HEK293 (cell line): ENCODE data around the gene SUSD4.

ENCODE experiments used
- CTCF ChIA-PET: fragments of 350-600 bp; formaldehyde crosslinking; extraction: SDS; loops from one replicate; lab custom pipeline; 2021; ENCODE audit warnings: antibody characterized with exemption; lab: Yijun Ruan, JAX
- POLR2A ChIA-PET: fragments of 300-600 bp; formaldehyde crosslinking; extraction: SDS; loops from one replicate; lab custom pipeline; 2020; ENCODE audit warnings: antibody characterized with exemption, inconsistent platforms; lab: Yijun Ruan, JAX
- H3K27ac ChIP-seq: fragments of 200-500 bp; sonication (Bioruptor generic); 2 replicates; pipeline ENCODE4 v1.5.1; 2014; ENCODE audit warnings: low read depth, low read length, control low read depth, inconsistent platforms; ENCODE audit errors: extremely low read depth
- H3K36me3 ChIP-seq, 2 experiments: fragments of 200-500 bp in 1 of 2; sonication (Bioruptor generic) in 1 of 2; 1 replicate in 1 of 2; 2 replicates in 1 of 2; pipeline ENCODE4 v1.5.1; 2014 to 2017; ENCODE audit warnings: inconsistent platforms in 2 of 2, low read length in 2 of 2; ENCODE audit not compliant: control insufficient read depth in 2 of 2, insufficient read depth in 1 of 2
- H3K4me1 ChIP-seq: fragments of 200-500 bp; sonication (Bioruptor generic); 2 replicates; pipeline ENCODE4 v1.5.1; 2014; ENCODE audit warnings: mild to moderate bottlenecking, low read length, inconsistent platforms; ENCODE audit not compliant: control insufficient read depth, insufficient read depth
- H3K4me3 ChIP-seq: 2 replicates; pipeline ENCODE4 v1.5.1; 2011; ENCODE audit warnings: low read depth, mild to moderate bottlenecking, control low read depth, low read length, moderate library complexity
- H3K9me3 ChIP-seq: fragments of 200-500 bp; sonication (Bioruptor generic); 2 replicates; pipeline ENCODE4 v1.5.1; 2014; ENCODE audit warnings: low read depth, low read length, inconsistent platforms; ENCODE audit not compliant: control insufficient read depth, insufficient read depth
- GFI1B ChIP-seq: fragments of 450-650 bp; formaldehyde crosslinking; IDR thresholded peaks from 2 replicates; pipeline ENCODE4 v1.5.1; 2016; ENCODE audit warnings: missing biosample characterization, missing genetic modification characterization
- HOXA7 ChIP-seq: sonication (generic); formaldehyde crosslinking; IDR thresholded peaks from 2 replicates; pipeline ENCODE4 v1.8.1; 2022; ENCODE audit warnings: missing genetic modification reagents, borderline replicate concordance
- KLF1 ChIP-seq: fragments of 450-650 bp; formaldehyde crosslinking; IDR thresholded peaks from 2 replicates; pipeline ENCODE4 v1.5.1; 2016; ENCODE audit warnings: missing biosample characterization, missing genetic modification characterization
- MEIS1 ChIP-seq: sonication (generic); formaldehyde crosslinking; IDR thresholded peaks from 2 replicates; pipeline ENCODE4 v1.8.1; 2022; ENCODE audit warnings: missing genetic modification reagents, mild to moderate bottlenecking, borderline replicate concordance
- MYNN ChIP-seq: fragments of 450-650 bp; formaldehyde crosslinking; IDR thresholded peaks from 2 replicates; pipeline ENCODE4 v1.5.1; 2016; ENCODE audit warnings: missing biosample characterization, missing genetic modification characterization, borderline replicate concordance
- SCRT2 ChIP-seq: fragments of 450-650 bp; formaldehyde crosslinking; IDR thresholded peaks from 2 replicates; pipeline ENCODE4 v1.5.1; 2016; ENCODE audit warnings: missing biosample characterization, missing genetic modification characterization
- SP3 ChIP-seq: fragments of 450-650 bp; formaldehyde crosslinking; IDR thresholded peaks from 2 replicates; pipeline ENCODE4 v1.5.1; 2016; ENCODE audit warnings: missing biosample characterization, missing genetic modification characterization
- ZBTB48 ChIP-seq: fragments of 450-650 bp; formaldehyde crosslinking; IDR thresholded peaks from 2 replicates; pipeline ENCODE4 v1.5.1; 2016; ENCODE audit warnings: missing biosample characterization, missing genetic modification characterization
- ZBTB7A ChIP-seq: fragments of 450-650 bp; formaldehyde crosslinking; IDR thresholded peaks from 2 replicates; pipeline ENCODE4 v1.5.1; 2016; ENCODE audit warnings: low read depth, missing biosample characterization, missing genetic modification characterization
- ZBTB8A ChIP-seq: fragments of 450-650 bp; formaldehyde crosslinking; IDR thresholded peaks from 2 replicates; pipeline ENCODE4 v1.5.1; 2016; ENCODE audit warnings: missing biosample characterization, missing genetic modification characterization
- ZFP3 ChIP-seq: fragments of 450-650 bp; formaldehyde crosslinking; IDR thresholded peaks from 2 replicates; pipeline ENCODE4 v1.5.1; 2016; ENCODE audit warnings: low read depth, missing biosample characterization, missing genetic modification characterization
- ZNF175 ChIP-seq: fragments of 450-650 bp; formaldehyde crosslinking; IDR thresholded peaks from 2 replicates; pipeline ENCODE4 v1.5.1; 2016; ENCODE audit warnings: missing biosample characterization, missing genetic modification characterization
- ZNF266 ChIP-seq: fragments of 450-650 bp; formaldehyde crosslinking; IDR thresholded peaks from 2 replicates; pipeline ENCODE4 v1.5.1; 2016; ENCODE audit warnings: missing biosample characterization, missing genetic modification characterization, low read depth
- ZNF292 ChIP-seq: fragments of 450-650 bp; formaldehyde crosslinking; IDR thresholded peaks from 2 replicates; pipeline ENCODE4 v1.5.1; 2016; ENCODE audit warnings: low read depth, missing biosample characterization, missing genetic modification characterization, borderline replicate concordance
- ZNF544 ChIP-seq: fragments of 450-650 bp; formaldehyde crosslinking; IDR thresholded peaks from 2 replicates; pipeline ENCODE4 v1.5.0; 2017; ENCODE audit warnings: missing biosample characterization, missing genetic modification characterization
- ZNF555 ChIP-seq: fragments of 450-650 bp; formaldehyde crosslinking; conservative IDR thresholded peaks from 2 replicates; pipeline ENCODE4 v1.5.1; 2017; ENCODE audit warnings: missing biosample characterization, mild to moderate bottlenecking, missing genetic modification characterization, inconsistent platforms
- ZNF624 ChIP-seq: fragments of 450-650 bp; formaldehyde crosslinking; IDR thresholded peaks from 2 replicates; pipeline ENCODE4 v1.5.1; 2017; ENCODE audit warnings: missing biosample characterization, missing genetic modification characterization
- ZSCAN16 ChIP-seq: fragments of 450-650 bp; formaldehyde crosslinking; IDR thresholded peaks from 2 replicates; pipeline ENCODE4 v1.5.1; 2016; ENCODE audit warnings: missing biosample characterization, missing genetic modification characterization
- TF ChIP-seq, protein P1 (sequence below): fragments of 450-650 bp; IDR thresholded peaks from 2 replicates; pipeline ENCODE4 v1.5.1; 2018; ENCODE audit warnings: missing biosample characterization, mild to moderate bottlenecking, missing genetic modification characterization
- TF ChIP-seq, protein P2 (sequence below): fragments of 450-650 bp; formaldehyde crosslinking; IDR thresholded peaks from 2 replicates; pipeline ENCODE4 v1.5.1; 2016; ENCODE audit warnings: missing biosample characterization, missing genetic modification characterization, low read depth
- TF ChIP-seq, protein P3 (sequence below): fragments of 450-650 bp; formaldehyde crosslinking; conservative IDR thresholded peaks from 2 replicates; pipeline ENCODE4 v1.5.1; 2016; ENCODE audit warnings: low read depth, missing biosample characterization, missing genetic modification characterization

The SUSD4 gene

DNA sequence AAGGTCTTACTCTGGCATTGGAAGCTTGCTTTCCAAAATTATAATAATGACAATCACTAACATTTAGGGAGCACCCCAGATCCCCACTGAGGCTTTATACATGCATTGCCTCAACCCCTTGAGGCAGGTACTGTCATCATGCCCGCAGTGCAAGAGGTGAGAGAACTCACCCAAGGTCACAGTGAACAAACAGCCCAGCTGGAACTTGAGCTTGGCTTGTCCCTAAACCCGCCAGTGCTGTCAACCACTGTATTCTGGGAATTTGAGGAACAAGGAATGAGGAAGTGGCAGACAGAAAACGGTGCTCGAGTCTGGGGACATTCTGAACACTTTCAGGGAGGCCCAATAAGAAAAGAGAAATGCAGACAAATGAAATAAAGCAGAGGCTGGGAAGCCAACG, 186.3 kb downstream of the SUSD4 start:
- POLR2A ChIA-PET, result no interaction called here
- no peaks in the 10 kb centered on the region for H3K36me3 ChIP-seq
- H3K27ac ChIP-seq, result no peak overlapping the region
- TF ChIP-seq ZBTB7A (tag by site-specific recombination) (no peak), ZNF292 (tag by site-specific recombination) (no peak), ZNF266 (tag by site-specific recombination) (no peak), ZNF555 (tag by site-specific recombination) (no peak)
- TF ChIP-seq, protein P1, sequence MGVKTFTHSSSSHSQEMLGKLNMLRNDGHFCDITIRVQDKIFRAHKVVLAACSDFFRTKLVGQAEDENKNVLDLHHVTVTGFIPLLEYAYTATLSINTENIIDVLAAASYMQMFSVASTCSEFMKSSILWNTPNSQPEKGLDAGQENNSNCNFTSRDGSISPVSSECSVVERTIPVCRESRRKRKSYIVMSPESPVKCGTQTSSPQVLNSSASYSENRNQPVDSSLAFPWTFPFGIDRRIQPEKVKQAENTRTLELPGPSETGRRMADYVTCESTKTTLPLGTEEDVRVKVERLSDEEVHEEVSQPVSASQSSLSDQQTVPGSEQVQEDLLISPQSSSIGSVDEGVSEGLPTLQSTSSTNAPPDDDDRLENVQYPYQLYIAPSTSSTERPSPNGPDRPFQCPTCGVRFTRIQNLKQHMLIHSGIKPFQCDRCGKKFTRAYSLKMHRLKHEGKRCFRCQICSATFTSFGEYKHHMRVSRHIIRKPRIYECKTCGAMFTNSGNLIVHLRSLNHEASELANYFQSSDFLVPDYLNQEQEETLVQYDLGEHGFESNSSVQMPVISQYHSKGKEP (tag by site-specific recombination), result no peak
- TF ChIP-seq, all 188 proteins: peak for 0
- CTCF ChIA-PET, result interaction anchor here (1.3 kb wide), 2 partner anchors 44 to 54 kb away, joined by 4 read pairs; no protein-coding TSS in a partner anchor
- Histone ChIP-seq H3K4me3 (no peak overlapping the region), H3K9me3 (no peaks in the 10 kb centered on the region), H3K4me1 (no peaks in the 10 kb centered on the region)

DNA sequence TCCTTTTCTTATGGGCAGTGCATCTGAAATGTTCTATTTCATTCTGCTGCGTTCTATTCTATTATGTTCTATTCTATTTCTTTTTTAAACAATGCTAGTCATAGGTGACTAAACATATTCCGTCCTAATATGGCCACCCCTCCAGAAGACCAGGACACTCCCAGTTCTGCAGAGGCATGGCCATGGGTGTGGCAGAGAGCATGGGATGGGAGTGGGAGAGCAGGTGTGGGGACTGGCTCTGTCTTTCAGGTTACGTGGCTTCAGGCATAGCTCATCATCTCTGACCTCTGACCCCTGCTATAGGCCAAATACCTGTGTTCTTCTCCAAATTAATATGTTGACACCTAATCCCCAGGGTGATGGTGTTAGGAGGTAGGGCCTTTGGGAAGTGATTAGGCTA, 187.5 kb downstream of the SUSD4 start:
- POLR2A ChIA-PET, result no interaction called here

DNA sequence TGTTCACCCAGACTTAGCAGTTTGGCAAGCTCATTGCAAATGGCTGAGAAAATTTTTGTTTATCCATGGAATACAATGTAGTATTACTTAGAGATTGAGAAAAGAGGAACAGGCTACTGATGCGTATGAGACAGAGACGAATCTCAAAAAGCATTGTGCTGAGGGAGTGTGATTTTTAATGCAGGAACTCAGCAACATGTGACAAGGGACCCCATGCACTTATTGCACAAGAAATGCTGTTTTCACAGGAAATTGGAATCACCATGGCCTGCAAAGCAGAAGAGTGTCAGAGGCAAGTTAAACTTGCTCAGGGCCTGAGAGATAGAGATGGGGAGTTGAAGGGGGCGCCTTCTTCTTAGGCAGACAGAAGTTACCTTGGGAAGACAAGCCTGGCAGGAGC, 188.3 kb downstream of the SUSD4 start:
- Histone ChIP-seq H3K9me3 (no peaks in the 10 kb centered on the region), H3K4me3 (no peak overlapping the region), H3K27ac (no peak overlapping the region), H3K4me1 (no peaks in the 10 kb centered on the region), H3K36me3 (no peaks in the 10 kb centered on the region)
- CTCF ChIA-PET, result interaction anchor here (0.5 to 1.9 kb wide), 11 partner anchors 10 to 508 kb away, joined by 3 to 8 read pairs (median 4); partner anchors contain the start of gene SUSD4
- POLR2A ChIA-PET, result no interaction called here
- TF ChIP-seq HOXA7 (no peak), ZSCAN16 (tag by site-specific recombination) (no peak), ZBTB48 (tag by site-specific recombination) (no peak), GFI1B (no peak), MYNN (no peak), ZBTB8A (no peak), ZFP3 (tag by site-specific recombination) (no peak), SCRT2 (tag by site-specific recombination) (no peak), ZNF624 (tag by site-specific recombination) (no peak)

More for the DNA sequence above, 187.5 kb downstream of the SUSD4 start:
- Histone ChIP-seq H3K4me1 (no peaks in the 10 kb centered on the region), H3K27ac (no peak overlapping the region), H3K9me3 (no peaks in the 10 kb centered on the region), H3K36me3 (no peaks in the 10 kb centered on the region), H3K4me3 (no peak overlapping the region)
- CTCF ChIA-PET, result interaction anchor here (0.6 to 1.4 kb wide), 4 partner anchors 11 to 505 kb away, joined by 3 to 5 read pairs (median 4); no protein-coding TSS in a partner anchor
- peak; percentile 64 for TF ChIP-seq KLF1 (tag by site-specific recombination)
- no peak for TF ChIP-seq ZNF544 (tag by site-specific recombination)

DNA sequence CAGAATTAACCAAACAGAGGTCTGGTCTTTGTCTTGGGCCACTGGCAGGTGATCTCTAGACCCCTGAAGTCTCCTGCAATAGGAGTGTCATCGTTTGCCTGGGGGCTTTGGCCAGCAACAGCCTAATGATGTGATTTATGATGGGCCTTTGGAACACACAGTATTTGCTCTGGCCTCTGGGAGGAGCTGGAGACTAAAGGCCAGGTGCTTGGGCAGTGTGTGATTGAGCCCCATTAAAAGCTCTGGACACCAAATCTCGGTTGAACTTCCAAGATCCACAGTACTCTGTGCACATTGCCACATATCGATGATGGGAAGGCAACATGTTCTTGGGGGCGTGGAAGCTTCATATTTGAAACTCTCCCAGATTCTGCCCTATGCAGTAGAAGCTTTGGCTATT, 188.9 kb downstream of the SUSD4 start:
- Histone ChIP-seq H3K9me3 (no peaks in the 10 kb centered on the region), H3K36me3 (no peaks in the 10 kb centered on the region), H3K27ac (no peak overlapping the region), H3K4me3 (no peak overlapping the region), H3K4me1 (no peaks in the 10 kb centered on the region)
- POLR2A ChIA-PET, result no interaction called here
- CTCF ChIA-PET, result interaction anchor here (0.5 to 1.9 kb wide), 10 partner anchors 9 to 508 kb away, joined by 3 to 8 read pairs (median 4); partner anchors contain the start of gene SUSD4
- peak; percentile 50; the same call in 1 of the 2 replicates for TF ChIP-seq MEIS1 (CRISPR knock-in tag)
- no peak for TF ChIP-seq ZNF175
- TF ChIP-seq, protein P2, sequence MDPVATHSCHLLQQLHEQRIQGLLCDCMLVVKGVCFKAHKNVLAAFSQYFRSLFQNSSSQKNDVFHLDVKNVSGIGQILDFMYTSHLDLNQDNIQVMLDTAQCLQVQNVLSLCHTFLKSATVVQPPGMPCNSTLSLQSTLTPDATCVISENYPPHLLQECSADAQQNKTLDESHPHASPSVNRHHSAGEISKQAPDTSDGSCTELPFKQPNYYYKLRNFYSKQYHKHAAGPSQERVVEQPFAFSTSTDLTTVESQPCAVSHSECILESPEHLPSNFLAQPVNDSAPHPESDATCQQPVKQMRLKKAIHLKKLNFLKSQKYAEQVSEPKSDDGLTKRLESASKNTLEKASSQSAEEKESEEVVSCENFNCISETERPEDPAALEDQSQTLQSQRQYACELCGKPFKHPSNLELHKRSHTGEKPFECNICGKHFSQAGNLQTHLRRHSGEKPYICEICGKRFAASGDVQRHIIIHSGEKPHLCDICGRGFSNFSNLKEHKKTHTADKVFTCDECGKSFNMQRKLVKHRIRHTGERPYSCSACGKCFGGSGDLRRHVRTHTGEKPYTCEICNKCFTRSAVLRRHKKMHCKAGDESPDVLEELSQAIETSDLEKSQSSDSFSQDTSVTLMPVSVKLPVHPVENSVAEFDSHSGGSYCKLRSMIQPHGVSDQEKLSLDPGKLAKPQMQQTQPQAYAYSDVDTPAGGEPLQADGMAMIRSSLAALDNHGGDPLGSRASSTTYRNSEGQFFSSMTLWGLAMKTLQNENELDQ (tag by site-specific recombination), result no peak
- TF ChIP-seq, protein P3, sequence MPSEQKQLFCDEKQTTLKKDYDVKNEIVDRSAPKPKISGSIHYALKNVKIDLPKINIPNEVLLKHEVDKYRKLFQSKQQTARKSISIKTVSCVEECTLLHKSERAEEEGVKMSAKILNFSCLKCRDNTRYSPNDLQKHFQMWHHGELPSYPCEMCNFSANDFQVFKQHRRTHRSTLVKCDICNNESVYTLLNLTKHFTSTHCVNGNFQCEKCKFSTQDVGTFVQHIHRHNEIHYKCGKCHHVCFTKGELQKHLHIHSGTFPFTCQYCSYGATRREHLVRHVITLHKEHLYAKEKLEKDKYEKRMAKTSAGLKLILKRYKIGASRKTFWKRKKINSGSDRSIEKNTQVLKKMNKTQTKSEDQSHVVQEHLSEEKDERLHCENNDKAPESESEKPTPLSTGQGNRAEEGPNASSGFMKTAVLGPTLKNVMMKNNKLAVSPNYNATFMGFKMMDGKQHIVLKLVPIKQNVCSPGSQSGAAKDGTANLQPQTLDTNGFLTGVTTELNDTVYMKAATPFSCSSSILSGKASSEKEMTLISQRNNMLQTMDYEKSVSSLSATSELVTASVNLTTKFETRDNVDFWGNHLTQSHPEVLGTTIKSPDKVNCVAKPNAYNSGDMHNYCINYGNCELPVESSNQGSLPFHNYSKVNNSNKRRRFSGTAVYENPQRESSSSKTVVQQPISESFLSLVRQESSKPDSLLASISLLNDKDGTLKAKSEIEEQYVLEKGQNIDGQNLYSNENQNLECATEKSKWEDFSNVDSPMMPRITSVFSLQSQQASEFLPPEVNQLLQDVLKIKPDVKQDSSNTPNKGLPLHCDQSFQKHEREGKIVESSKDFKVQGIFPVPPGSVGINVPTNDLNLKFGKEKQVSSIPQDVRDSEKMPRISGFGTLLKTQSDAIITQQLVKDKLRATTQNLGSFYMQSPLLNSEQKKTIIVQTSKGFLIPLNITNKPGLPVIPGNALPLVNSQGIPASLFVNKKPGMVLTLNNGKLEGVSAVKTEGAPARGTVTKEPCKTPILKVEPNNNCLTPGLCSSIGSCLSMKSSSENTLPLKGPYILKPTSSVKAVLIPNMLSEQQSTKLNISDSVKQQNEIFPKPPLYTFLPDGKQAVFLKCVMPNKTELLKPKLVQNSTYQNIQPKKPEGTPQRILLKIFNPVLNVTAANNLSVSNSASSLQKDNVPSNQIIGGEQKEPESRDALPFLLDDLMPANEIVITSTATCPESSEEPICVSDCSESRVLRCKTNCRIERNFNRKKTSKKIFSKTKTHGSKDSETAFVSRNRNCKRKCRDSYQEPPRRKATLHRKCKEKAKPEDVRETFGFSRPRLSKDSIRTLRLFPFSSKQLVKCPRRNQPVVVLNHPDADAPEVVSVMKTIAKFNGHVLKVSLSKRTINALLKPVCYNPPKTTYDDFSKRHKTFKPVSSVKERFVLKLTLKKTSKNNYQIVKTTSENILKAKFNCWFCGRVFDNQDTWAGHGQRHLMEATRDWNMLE (tag by site-specific recombination), result no peak
- TF ChIP-seq SP3 (tag by site-specific recombination), result no peak
